ENCODE data around the gene PRKAA2. TPM values are rescaled to one million over a fixed set of nuclear protein-coding genes. Genes with fewer than 3 reads are reported as not detected.

The PRKAA2 gene
- total RNA-seq, 1 donor from 2014 or later: 2.4 TPM

DNA sequence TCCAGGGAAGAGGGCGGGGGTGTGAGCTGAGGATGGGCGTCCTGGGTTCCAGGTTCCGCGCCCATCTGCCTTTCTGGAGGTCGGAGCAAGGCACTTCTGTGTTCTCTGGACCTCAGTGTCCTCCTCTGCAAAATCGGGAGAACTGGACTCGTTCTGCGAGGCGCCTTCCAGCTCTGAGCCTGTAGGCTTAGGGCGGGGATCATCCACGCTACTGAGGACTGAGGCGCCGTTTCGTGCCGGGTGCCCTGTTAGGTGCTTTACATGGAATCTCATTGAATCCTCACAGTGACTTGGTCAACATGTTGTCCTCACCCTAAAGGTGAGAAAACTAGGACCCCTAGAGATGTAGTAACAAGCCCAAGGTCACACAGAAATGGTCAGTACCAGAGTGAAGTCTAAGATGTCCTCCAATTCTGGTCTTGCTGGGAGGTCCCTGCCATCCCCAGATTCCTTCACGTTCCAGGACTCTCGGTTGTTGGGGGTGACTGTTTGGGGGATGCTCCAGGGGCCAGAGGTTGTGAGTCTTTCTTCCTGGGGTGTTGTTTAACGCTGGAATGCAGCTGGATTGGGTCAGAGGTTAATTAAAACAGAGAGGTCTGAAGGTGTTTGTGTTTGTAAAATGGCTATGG, 677 bp downstream of the PRKAA2 start:
- Mint-ChIP-seq H3K36me3 (ENCODE audit: low read depth, unreplicated experiment) (no peaks in the 10 kb centered on the region), H3K27me3 (ENCODE audit: unreplicated experiment) (peaks cover 1% of the 10 kb centered on the region), H3K4me3 (ENCODE audit: unreplicated experiment) (peak overlapping the region; percentile 85), H3K27ac (ENCODE audit: unreplicated experiment) (no peak overlapping the region), H3K9me3 (ENCODE audit: unreplicated experiment) (no peaks in the 10 kb centered on the region), H3K4me1 (ENCODE audit: unreplicated experiment) (peaks cover 13% of the 10 kb centered on the region)
- DNase-seq (ENCODE audit: low spot score): peak; percentile 22
- TF ChIP-seq, protein P1, sequence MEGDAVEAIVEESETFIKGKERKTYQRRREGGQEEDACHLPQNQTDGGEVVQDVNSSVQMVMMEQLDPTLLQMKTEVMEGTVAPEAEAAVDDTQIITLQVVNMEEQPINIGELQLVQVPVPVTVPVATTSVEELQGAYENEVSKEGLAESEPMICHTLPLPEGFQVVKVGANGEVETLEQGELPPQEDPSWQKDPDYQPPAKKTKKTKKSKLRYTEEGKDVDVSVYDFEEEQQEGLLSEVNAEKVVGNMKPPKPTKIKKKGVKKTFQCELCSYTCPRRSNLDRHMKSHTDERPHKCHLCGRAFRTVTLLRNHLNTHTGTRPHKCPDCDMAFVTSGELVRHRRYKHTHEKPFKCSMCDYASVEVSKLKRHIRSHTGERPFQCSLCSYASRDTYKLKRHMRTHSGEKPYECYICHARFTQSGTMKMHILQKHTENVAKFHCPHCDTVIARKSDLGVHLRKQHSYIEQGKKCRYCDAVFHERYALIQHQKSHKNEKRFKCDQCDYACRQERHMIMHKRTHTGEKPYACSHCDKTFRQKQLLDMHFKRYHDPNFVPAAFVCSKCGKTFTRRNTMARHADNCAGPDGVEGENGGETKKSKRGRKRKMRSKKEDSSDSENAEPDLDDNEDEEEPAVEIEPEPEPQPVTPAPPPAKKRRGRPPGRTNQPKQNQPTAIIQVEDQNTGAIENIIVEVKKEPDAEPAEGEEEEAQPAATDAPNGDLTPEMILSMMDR (IDR thresholded peaks at IDR 0.05; ENCODE audit: unreplicated experiment): no peak

DNA sequence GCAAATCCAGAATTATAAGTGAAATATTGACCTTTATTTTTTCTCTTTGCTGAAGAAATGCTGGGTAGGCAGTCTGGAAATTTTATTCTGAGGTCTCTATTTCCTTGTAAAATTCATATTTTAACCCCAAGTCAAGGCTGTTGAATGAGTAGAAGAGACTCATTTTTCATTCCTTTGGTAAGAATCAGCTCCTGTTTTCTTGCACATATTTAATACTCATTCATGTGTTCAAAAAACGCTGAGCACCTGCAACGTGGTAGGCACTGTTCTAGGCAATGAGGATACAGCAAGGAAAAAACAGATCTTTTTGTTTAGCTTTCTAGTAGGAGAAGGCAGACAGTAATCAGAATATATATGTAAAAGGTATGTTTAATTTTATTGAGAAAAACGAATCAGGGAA, 1.5 kb downstream of the PRKAA2 start:
- Mint-ChIP-seq H3K27me3 (ENCODE audit: unreplicated experiment) (peaks cover 1% of the 10 kb centered on the region), H3K4me1 (ENCODE audit: unreplicated experiment) (peaks cover 13% of the 10 kb centered on the region), H3K9me3 (ENCODE audit: unreplicated experiment) (no peaks in the 10 kb centered on the region), H3K36me3 (ENCODE audit: low read depth, unreplicated experiment) (no peaks in the 10 kb centered on the region), H3K27ac (ENCODE audit: unreplicated experiment) (no peak overlapping the region), H3K4me3 (ENCODE audit: unreplicated experiment) (no peak overlapping the region)
- DNase-seq (ENCODE audit: low spot score): no peak
- TF ChIP-seq, protein P1 (IDR thresholded peaks at IDR 0.05; ENCODE audit: unreplicated experiment): no peak

DNA sequence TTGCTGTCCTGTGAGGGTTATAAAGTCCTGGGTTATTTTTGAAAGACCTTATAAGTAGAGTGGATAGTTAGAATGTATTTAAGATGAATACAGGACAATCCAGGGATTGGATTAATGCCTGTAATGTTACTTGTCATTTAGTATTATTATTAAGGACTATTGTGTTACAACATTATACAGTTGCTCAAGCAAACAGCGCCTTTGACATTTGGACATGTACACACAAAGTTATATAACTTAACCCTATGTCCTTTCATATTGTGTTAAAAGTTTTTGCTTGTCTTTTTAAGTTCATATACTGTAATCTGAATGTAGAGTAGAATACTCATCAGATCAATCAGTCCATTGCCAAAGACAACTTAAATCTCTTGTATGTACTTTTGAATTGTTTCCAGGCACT, 2.0 kb downstream of the PRKAA2 start:
- H3K9me3 Mint-ChIP-seq (ENCODE audit: unreplicated experiment): no peaks in the 10 kb centered on the region
- peaks cover 13% of the 10 kb centered on the region for H3K4me1 Mint-ChIP-seq (ENCODE audit: unreplicated experiment)
- no peak overlapping the region for H3K4me3 Mint-ChIP-seq (ENCODE audit: unreplicated experiment)
- no peak overlapping the region for H3K27ac Mint-ChIP-seq (ENCODE audit: unreplicated experiment)
- peaks cover 1% of the 10 kb centered on the region for H3K27me3 Mint-ChIP-seq (ENCODE audit: unreplicated experiment)
- H3K36me3 Mint-ChIP-seq (ENCODE audit: low read depth, unreplicated experiment): no peaks in the 10 kb centered on the region
- TF ChIP-seq, protein P1 (IDR thresholded peaks at IDR 0.05; ENCODE audit: unreplicated experiment): no peak
- DNase-seq (ENCODE audit: low spot score): no peak

DNA sequence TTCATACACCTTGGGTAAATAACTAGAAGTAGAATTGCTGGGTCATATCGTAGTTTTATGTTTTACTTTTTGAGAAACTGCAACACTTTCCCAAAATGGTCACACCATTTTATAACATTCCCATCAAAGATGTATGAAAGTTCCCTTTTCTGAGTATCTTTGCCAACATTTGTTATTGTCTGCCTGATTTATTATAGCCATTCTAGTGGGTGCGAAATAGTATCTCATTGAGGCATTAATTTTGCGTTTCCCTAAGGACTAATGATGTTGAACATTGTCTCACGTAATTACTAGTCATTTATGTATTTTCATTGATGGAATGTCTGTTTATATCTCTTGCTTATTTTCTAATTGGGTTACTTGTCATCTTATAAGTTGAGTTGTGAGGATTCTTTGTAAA, 3.4 kb downstream of the PRKAA2 start:
- Mint-ChIP-seq H3K4me1 (ENCODE audit: unreplicated experiment) (peaks cover 13% of the 10 kb centered on the region), H3K27ac (ENCODE audit: unreplicated experiment) (no peak overlapping the region), H3K36me3 (ENCODE audit: low read depth, unreplicated experiment) (no peaks in the 10 kb centered on the region), H3K9me3 (ENCODE audit: unreplicated experiment) (no peaks in the 10 kb centered on the region), H3K27me3 (ENCODE audit: unreplicated experiment) (peaks cover 1% of the 10 kb centered on the region), H3K4me3 (ENCODE audit: unreplicated experiment) (no peak overlapping the region)
- TF ChIP-seq, protein P1 (IDR thresholded peaks at IDR 0.05; ENCODE audit: unreplicated experiment): no peak
- no peak for DNase-seq (ENCODE audit: low spot score)

DNA sequence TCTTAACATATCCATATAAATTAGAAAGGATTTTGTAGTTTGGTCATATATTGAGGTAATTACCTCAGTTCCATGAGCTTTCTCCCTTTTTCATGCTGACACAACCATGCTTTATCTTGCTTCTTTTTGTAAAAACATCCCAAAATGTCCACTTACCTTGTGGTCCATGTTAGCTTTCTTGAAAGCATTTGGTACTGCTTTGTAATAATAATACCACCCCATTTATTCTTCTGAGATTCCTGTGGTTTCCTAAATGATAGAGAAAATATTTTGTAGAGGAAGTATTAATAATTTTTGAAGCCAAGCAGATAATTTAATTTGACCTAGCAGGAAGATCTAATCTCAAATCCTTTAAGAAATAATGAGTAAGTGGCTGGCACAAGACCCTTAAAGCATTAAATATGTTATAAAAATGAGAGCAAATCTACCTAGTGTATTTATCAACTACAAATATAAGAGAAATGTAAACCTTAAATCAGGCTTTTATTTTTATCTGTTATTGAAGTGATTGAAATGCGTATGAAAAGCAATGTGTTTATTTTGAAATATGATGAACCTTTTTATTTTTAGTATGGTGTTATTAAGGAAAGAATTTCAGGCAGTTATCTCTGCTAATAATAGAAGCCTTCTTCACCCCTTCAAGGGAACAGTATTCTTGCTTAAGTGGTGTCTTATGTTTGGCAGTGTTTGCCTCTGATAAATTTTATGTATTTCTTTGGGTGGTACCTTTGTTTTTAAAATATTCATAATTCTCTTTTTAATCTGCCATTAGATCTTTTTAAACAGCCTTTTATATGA, 9.2 kb downstream of the PRKAA2 start:
- no peak overlapping the region for H3K27ac Mint-ChIP-seq (ENCODE audit: unreplicated experiment)
- no peak for DNase-seq (ENCODE audit: low spot score)
- no peaks in the 10 kb centered on the region for H3K36me3 Mint-ChIP-seq (ENCODE audit: low read depth, unreplicated experiment)
- TF ChIP-seq, protein P1 (IDR thresholded peaks at IDR 0.05; ENCODE audit: unreplicated experiment): no peak
- H3K4me3 Mint-ChIP-seq (ENCODE audit: unreplicated experiment): no peak overlapping the region
- no peaks in the 10 kb centered on the region for H3K27me3 Mint-ChIP-seq (ENCODE audit: unreplicated experiment)
- no peaks in the 10 kb centered on the region for H3K4me1 Mint-ChIP-seq (ENCODE audit: unreplicated experiment)
- H3K9me3 Mint-ChIP-seq (ENCODE audit: unreplicated experiment): no peaks in the 10 kb centered on the region
